ENCODE measurements around the gene FARP2. TPM values are rescaled to one million over a fixed set of nuclear protein-coding genes. Genes with fewer than 3 reads are reported as not detected.

FARP2 gene
- total RNA-seq, 1 experiment from 2014 or later = 29.9 TPM

- BruUV-seq (replicated peaks) = no TSS peak
- no peak for DNase-seq
- Histone ChIP-seq H3K79me2 (ENCODE audit: low read length) (peaks cover 32% of the 10 kb centered on the region), H3K4me1 (ENCODE audit: insufficient read depth, low read length) (no peaks in the 10 kb centered on the region), H3K27ac (ENCODE audit: low read length) (no peak overlapping the region), H3K4me2 (ENCODE audit: low read length) (no peak overlapping the region), H2AFZ (ENCODE audit: low read length) (no peak overlapping the region), H3F3A (ENCODE audit: low read length, unreplicated experiment) (no peaks in the 10 kb centered on the region), H3K27me3 (ENCODE audit: low read length) (no peaks in the 10 kb centered on the region), H3K9me3 (ENCODE audit: low read length) (no peaks in the 10 kb centered on the region), H3K36me3 (ENCODE audit: low read depth, low read length) (0 out of 2 replicates have a peak, but pooled peaks cover 3% of the 10 kb centered on the region), H3K9me2 (replicated peaks; ENCODE audit: low read length) (no peaks in the 10 kb centered on the region), H4K20me1 (ENCODE audit: low read length) (no peaks in the 10 kb centered on the region), H3K9ac (ENCODE audit: low read length) (no peak overlapping the region), H3K4me3 (ENCODE audit: low read length) (no peak overlapping the region)
- intact Hi-C loops (cut with micrococcal nuclease) = no loop called here
- ChIA-PET POLR2A (ENCODE audit: unreplicated experiment) (no interaction called here), CTCF (no interaction called here)
- ATAC-seq = no peak
- TF ChIP-seq EZH2 (IDR thresholded peaks at IDR 0.05; ENCODE audit: low read length, unreplicated experiment) (no peak), EZH2phosphoT487 (IDR thresholded peaks at IDR 0.05; ENCODE audit: borderline replicate concordance, low read length) (no peak)
- TF ChIP-seq, protein P1, sequence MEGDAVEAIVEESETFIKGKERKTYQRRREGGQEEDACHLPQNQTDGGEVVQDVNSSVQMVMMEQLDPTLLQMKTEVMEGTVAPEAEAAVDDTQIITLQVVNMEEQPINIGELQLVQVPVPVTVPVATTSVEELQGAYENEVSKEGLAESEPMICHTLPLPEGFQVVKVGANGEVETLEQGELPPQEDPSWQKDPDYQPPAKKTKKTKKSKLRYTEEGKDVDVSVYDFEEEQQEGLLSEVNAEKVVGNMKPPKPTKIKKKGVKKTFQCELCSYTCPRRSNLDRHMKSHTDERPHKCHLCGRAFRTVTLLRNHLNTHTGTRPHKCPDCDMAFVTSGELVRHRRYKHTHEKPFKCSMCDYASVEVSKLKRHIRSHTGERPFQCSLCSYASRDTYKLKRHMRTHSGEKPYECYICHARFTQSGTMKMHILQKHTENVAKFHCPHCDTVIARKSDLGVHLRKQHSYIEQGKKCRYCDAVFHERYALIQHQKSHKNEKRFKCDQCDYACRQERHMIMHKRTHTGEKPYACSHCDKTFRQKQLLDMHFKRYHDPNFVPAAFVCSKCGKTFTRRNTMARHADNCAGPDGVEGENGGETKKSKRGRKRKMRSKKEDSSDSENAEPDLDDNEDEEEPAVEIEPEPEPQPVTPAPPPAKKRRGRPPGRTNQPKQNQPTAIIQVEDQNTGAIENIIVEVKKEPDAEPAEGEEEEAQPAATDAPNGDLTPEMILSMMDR (conservative IDR thresholded peaks at IDR 0.05; ENCODE audit: low read depth, low read length) = no peak
Measured at GRCh38 chr2:241499146-241499965, 143.3 kb downstream of the FARP2 start.

GRCh38 chr2:241500016-241500415 lies 143.9 kb downstream of the FARP2 start:
- H3K27ac ChIP-seq (ENCODE audit: low read length) = no peak overlapping the region
- H3K4me3 ChIP-seq (ENCODE audit: low read length) = no peak overlapping the region
- H3K9ac ChIP-seq (ENCODE audit: low read length) = no peak overlapping the region
- H3F3A ChIP-seq (ENCODE audit: low read length, unreplicated experiment) = no peaks in the 10 kb centered on the region
- no peaks in the 10 kb centered on the region for H3K9me3 ChIP-seq (ENCODE audit: low read length)
- no peak for ATAC-seq
- no TSS peak for BruUV-seq (replicated peaks)
- DNase-seq = no peak
- no peaks in the 10 kb centered on the region for H3K27me3 ChIP-seq (ENCODE audit: low read length)
- no peak for TF ChIP-seq EZH2 (IDR thresholded peaks at IDR 0.05; ENCODE audit: low read length, unreplicated experiment)
- TF ChIP-seq, protein P1 (conservative IDR thresholded peaks at IDR 0.05; ENCODE audit: low read depth, low read length) = no peak
- no peaks in the 10 kb centered on the region for H4K20me1 ChIP-seq (ENCODE audit: low read length)
- no peaks in the 10 kb centered on the region for H3K36me3 ChIP-seq (ENCODE audit: low read depth, low read length)
- H2AFZ ChIP-seq (ENCODE audit: low read length) = no peak overlapping the region
- no peaks in the 10 kb centered on the region for H3K4me1 ChIP-seq (ENCODE audit: insufficient read depth, low read length)
- no peak overlapping the region for H3K4me2 ChIP-seq (ENCODE audit: low read length)
- intact Hi-C loops (cut with micrococcal nuclease) = no loop called here
- ChIA-PET CTCF (no interaction called here), POLR2A (ENCODE audit: unreplicated experiment) (no interaction called here)
- peaks cover 39% of the 10 kb centered on the region for H3K79me2 ChIP-seq (ENCODE audit: low read length)
- no peaks in the 10 kb centered on the region for H3K9me2 ChIP-seq (replicated peaks; ENCODE audit: low read length)

DNA sequence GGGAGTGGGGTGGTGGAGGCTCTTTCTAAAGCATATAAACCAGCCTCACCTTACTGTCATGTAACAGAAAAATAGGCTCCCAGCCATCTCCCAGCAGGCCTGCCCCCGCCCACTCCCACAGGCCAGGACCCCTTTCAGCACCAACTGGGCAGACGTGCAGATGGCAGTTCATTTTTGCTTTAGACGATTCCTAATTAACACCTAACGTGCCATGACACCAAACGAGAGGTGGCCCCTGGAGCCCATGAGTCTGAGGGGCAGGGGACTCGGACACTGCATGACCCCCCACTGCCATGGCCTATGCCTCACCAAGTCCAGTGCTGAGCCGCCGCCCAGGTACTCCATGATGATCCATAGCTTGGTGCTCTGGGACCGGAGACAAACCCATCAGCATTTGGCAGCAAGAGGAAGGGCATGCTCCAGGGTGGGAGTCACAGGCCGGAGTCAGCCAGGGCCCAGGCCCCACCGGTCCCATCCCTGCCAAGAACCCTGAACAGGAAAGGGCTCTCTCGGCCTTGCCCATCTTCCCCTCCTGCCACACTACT lies 144.4 kb downstream of the FARP2 start:
- Histone ChIP-seq H3K9ac (ENCODE audit: low read length) (no peak overlapping the region), H3K27me3 (ENCODE audit: low read length) (no peaks in the 10 kb centered on the region), H2AFZ (ENCODE audit: low read length) (no peak overlapping the region), H3K36me3 (ENCODE audit: low read depth, low read length) (no peaks in the 10 kb centered on the region), H3K9me2 (replicated peaks; ENCODE audit: low read length) (no peaks in the 10 kb centered on the region), H4K20me1 (ENCODE audit: low read length) (no peaks in the 10 kb centered on the region), H3K4me2 (ENCODE audit: low read length) (no peak overlapping the region), H3F3A (ENCODE audit: low read length, unreplicated experiment) (no peaks in the 10 kb centered on the region), H3K27ac (ENCODE audit: low read length) (no peak overlapping the region), H3K9me3 (ENCODE audit: low read length) (no peaks in the 10 kb centered on the region), H3K4me3 (ENCODE audit: low read length) (no peak overlapping the region), H3K4me1 (ENCODE audit: insufficient read depth, low read length) (no peaks in the 10 kb centered on the region), H3K79me2 (ENCODE audit: low read length) (peaks cover 44% of the 10 kb centered on the region)
- no TSS peak for BruUV-seq (replicated peaks)
- TF ChIP-seq, protein P1 (conservative IDR thresholded peaks at IDR 0.05; ENCODE audit: low read depth, low read length) = no peak
- no peak for TF ChIP-seq EZH2phosphoT487 (IDR thresholded peaks at IDR 0.05; ENCODE audit: borderline replicate concordance, low read length)
- TF ChIP-seq EZH2 (IDR thresholded peaks at IDR 0.05; ENCODE audit: low read length, unreplicated experiment) = no peak
- POLR2A ChIA-PET (ENCODE audit: unreplicated experiment) = no interaction called here
- DNase-seq (no peak), ATAC-seq (no peak)
- intact Hi-C loops (cut with micrococcal nuclease) = no loop called here
- CTCF ChIA-PET = no interaction called here

All from PC-3 (cell line).